Fibroblast of skin of back (primary cell): ENCODE measurements around the gene PRM2.

Experiments used
- DNase-seq: peaks from one replicate; pipeline ENCODE4 v3.0.0-alpha.2; 2013

The PRM2 gene

GRCh38 chr16:11259655-11260595 is 16.4 kb downstream of the PRM2 start:
- DNase-seq, result no peak

DNA sequence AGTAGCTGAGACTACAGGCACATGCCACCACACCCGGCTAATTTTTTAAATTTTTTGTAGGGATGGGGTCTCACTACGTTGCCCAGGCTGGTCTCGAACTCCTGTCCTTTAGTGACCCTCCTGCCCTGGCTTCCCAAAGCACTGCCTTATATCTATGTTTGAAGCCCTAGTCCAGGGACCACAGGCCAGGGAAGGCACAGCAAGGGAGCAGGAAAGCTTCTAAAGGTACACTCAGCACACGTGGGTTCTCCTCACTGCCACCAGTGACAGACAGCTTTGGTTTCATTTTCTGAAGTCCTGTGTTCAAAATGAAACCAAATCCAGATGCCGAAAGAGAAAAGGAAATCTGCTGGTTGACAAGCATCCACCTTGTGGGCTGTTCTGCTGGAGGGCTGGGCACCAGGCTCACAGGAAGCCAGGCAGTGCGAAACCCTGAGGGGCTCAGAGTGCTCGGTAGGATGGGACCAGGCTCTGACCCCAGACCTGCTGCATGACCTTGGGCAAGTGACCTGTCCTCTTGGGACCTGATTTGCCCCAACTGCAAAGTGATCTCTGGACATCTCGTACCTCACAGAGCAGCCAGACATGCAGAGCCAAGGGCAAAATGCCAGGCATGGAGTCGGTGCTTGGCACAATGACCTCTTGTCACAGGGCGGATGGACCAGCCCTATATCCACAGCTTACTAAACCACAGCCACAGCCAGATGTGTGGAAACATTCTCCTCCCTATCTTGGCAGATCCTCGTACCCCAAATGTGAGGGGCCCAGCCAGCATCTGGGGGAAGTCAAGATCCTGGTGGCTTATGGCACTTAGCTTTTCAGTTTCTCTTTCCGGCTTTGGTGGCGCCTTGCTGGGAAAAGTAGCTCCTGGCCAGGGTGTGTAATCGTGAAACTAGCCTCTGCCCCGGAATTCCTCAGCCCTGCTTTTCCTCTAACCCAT is 17.5 kb downstream of the PRM2 start:
- DNase-seq, result no peak

DNA sequence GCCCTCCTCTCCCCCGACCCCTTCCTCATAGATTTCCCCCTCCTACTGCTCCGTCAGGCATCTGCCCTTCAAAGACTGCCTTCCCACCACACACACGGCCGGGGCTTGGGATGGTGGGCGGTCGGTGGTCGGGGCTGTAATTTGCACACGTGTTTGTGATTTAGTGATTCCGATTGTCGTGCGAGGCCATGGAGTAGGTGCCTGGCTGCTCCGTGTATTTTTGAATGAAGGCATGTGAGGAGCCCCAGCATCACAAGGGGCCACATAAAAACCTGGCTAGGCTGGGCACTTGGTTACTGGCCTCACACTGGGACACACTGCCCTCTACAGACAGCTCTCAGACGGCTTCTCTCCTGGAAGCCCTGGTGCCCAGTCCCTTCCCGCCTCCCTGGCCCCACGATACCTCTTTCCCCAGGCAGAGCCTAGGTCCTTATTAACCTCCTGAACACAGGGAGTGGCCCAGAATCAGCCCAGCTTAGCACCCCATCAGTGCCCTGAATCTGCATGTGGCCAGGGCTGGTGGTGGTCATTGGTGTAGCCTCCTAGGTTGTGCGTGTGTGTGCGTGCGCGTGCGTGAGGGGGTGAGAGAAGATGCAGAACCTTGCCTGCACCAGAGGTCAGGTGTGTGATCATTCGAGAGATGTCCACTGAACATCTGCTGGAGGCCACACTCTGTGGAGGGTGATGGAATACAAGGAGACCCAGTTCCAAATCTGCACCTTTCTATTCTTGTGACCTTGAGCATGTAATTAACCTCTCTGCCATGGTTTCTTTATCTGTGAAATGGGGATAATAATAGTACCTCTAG is 18.9 kb downstream of the PRM2 start:
- peak; percentile 78 for DNase-seq

GRCh38 chr16:11256661-11257130 is 19.6 kb downstream of the PRM2 start:
- peak; percentile 55 for DNase-seq

GRCh38 chr16:11255737-11256660 is 20.3 kb downstream of the PRM2 start, which contains the start of gene SOCS1:
Gene SOCS1 (minus strand): TSS chr16:11256204. CDS start chr16:11255478, 726 bp downstream.
- DNase-seq, result peak; percentile 76

DNA sequence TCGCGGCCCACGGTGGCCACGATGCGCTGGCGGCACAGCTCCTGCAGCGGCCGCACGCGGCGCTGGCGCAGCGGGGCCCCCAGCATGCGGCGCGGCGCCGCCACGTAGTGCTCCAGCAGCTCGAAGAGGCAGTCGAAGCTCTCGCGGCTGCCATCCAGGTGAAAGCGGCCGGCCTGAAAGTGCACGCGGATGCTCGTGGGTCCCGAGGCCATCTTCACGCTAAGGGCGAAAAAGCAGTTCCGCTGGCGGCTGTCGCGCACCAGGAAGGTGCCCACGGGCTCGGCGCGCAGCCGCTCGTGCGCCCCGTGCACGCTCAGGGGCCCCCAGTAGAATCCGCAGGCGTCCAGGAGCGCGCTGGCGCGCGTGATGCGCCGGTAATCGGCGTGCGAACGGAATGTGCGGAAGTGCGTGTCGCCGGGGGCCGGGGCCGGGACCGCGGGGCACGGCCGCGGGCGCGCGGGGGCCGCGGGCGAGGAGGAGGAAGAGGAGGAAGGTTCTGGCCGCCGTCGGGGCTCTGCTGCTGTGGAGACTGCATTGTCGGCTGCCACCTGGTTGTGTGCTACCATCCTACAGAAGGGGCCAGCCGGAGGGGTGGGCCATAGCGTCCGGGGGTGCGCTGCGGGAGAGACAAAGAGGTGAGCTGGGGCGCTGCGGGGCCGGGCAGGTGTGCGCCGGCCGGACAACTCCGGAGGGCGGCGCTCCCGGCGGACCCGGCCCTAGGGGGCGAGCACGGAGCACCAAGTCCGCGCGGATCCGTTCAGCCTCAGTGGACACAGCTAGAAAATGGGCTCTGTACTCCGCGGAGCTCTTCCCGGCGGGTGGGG is 21.2 kb downstream of the PRM2 start:
- peak; percentile 41 for DNase-seq

DNA sequence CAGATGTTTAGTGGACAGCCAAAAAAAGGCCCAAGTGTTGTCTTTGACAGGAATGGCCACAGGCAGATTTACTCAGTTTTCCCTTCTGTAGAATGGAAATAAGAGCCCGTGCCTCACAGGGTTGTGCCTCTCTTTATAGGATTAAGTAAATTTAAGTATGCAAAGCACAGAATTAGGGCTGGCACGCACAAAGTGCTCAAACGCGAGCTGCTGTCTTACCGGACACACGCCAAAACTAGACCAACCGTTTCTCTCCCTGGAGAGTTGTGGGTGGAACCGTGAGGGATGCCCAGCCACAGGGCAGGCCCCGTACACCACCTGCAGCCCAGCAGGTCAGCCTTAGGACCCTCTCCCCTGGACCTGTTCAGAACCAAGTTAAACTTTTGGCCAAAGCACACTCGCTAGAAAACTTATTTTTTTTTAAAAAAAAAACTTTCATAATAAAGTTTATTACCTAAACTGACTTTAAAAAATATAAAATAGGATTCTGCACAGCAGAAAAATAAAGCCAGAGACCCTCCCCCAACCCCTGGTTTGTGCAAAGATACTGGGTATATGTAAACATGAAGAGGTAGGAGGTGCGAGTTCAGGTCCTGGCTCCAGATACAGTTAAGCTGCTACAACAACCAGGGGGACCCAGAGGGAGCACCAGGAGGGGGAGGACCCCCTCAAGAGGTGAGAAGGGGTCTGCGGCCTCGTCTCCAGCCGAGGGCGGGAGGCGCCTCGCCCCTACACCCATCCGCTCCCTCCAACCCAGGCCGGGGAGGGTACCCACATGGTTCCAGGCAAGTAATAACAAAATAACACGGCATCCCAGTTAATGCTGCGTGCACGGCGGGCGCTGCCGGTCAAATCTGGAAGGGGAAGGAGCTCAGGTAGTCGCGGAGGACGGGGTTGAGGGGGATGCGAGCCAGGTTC is 22.0 kb downstream of the PRM2 start:
- no peak for DNase-seq

- DNase-seq, result no peak
Observed at GRCh38 chr16:11253009-11253994, 23.0 kb downstream of the PRM2 start.

- DNase-seq, result no peak
Observed at GRCh38 chr16:11252482-11252931, 23.8 kb downstream of the PRM2 start.

DNA sequence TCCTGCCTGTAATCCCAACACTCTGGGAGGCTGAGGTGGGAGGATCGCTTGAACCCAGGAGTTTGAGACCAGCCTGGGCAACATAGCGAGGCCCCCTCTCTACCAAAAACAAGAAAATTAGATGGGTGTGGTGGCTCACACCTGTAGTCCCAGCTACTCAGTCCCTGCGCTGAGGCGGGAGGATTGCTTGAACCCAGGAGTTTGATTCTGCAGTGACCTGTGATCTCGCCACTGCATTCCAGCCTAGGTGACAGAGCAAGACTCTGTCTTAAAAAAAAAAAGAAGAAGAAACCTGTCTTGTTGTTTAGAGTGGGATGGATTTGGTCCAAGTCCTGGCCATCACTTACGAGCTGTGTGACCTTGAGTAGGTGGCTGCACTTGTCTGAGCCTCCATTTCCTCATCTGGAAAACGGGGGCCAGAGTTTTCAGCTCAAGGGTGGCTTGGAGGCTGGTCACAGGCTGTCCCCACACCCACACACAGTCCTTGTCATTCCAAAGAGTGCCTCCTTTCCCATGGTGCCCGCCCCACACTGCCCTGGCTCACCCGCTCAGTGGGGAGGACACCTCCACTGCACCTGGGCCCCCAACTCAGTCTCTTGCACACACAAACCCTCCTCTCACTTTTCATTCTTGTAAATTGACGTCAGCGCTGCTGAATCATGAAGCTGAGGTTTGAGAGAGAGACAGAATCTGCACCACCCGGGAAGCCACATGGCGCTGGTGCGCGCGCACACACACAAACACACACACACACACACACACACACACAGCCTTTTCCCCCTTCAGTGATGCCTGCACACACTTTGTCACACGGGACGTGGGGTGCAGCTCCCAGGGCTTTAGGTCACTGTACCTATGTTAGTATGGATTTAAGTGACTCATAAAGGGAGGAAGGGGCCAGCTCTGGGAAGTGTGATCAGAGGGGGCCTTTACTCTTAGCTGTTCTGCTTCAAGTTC is 24.5 kb downstream of the PRM2 start:
- peak; percentile 66 for DNase-seq

DNA sequence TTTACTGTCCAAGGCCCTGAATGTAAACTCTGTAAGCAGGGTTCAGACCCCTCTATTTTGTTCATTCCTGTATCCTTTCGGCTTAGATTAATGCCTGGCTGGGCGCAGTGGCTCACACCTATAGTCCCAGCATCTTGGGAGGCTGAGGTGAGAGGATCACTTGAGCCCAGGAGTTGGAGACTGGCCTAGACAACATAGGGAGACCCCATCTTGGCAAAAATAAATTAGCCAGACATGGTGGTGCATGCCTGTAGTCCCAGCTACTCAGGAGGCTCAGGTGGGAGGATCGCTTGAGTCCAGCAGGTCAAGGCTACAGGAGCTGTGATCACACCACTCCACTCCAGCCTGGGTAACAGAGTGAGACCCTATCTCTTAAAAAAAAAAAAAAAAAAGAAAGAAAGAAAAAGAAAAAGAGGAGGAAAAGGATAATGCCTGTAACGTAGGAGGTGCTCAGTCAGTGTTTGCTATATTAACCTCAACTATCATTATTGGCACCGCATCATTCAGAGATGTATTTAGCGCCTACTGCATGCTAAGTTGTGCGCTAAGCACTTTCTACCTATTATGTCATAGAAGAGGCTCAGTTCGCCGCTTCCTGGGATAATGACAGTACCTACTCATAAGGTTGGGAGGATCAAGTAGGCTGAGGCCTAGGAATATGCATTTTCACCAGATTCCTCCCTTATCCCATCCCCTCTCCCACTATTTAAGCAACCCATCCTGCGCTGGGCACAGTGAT is 25.3 kb downstream of the PRM2 start:
- DNase-seq, result no peak

- DNase-seq, result no peak
Observed at GRCh38 chr16:11250091-11250785, 26.0 kb downstream of the PRM2 start.

GRCh38 chr16:11249233-11250061 is 26.8 kb downstream of the PRM2 start:
- DNase-seq, result no peak

DNA sequence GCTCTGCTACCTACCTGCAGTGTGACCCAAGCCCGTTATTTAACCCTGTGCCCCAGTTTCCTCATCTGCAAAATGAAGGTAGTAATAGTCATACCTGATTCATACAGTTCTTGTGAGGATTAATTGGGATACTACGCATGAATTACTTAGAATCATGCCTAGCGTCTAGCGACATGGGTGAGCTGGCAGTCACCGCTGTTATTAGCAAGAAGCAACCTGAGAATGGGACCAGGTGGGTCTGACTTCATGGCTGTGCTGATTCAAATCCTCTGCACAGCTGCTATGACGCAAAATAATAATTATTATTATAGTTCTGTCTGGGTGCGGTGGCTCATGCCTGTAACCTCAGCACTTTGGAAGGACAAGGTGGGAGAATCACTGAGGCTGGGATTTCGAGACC is 28.1 kb downstream of the PRM2 start:
- DNase-seq, result no peak
